ENCODE measurements around the gene TMEM131L. TPM values are rescaled to one million over a fixed set of nuclear protein-coding genes. Genes with fewer than 3 reads are reported as not detected.

The TMEM131L gene
- total RNA-seq, 1 experiment from 2014 or later = 14.6 TPM

GRCh38 chr4:153520801-153521329 lies 54.7 kb downstream of the TMEM131L start:
- no peak overlapping the region for H3T11ph ChIP-seq (ENCODE audit: low read length)
- H3K9me3 Mint-ChIP-seq = no peaks in the 10 kb centered on the region
- no peak overlapping the region for H2BK5ac ChIP-seq (ENCODE audit: insufficient read length, low read length)
- no peak overlapping the region for H3K18ac ChIP-seq (ENCODE audit: insufficient read length, low read depth, low read length)
- H2BK15ac ChIP-seq (ENCODE audit: low read depth, low read length) = no peak overlapping the region
- no peak overlapping the region for H3K4me2 ChIP-seq (ENCODE audit: insufficient read depth, insufficient read length, low read length)
- no peak overlapping the region for H2BK20ac ChIP-seq (ENCODE audit: low read depth, low read length, poor library complexity, severe bottlenecking)
- peak overlapping the region; percentile 1 to 48 (median 20); a peak in 1 of 7 replicates for H3K27ac Mint-ChIP-seq
- no peak overlapping the region for H2AK5ac ChIP-seq (ENCODE audit: insufficient read length, low read length)
- H3K79me1 ChIP-seq (ENCODE audit: insufficient read depth, low read depth, low read length, poor library complexity, severe bottlenecking) = no peaks in the 10 kb centered on the region
- H3K9ac ChIP-seq (ENCODE audit: extremely low read depth, insufficient read length, low read length) = no peak overlapping the region
- H3K23me2 ChIP-seq (ENCODE audit: insufficient read length, low read depth, low read length, poor library complexity, severe bottlenecking) = no peaks in the 10 kb centered on the region
- peaks cover 33 to 42% of the 10 kb centered on the region in 2 experiments for H3K4me1 Mint-ChIP-seq
- H2BK120ac ChIP-seq (ENCODE audit: low read depth, low read length, poor library complexity, severe bottlenecking) = no peak overlapping the region
- no peaks in the 10 kb centered on the region for H3K27me3 Mint-ChIP-seq (ENCODE audit: low read depth)
- no peak overlapping the region for H3K27ac ChIP-seq (ENCODE audit: insufficient read length, low read depth, low read length)
- H3K4me1 ChIP-seq (ENCODE audit: insufficient read depth, low read length) = peaks cover 3% of the 10 kb centered on the region; the same call in 1 of the 2 replicates
- no peak overlapping the region for H3K14ac ChIP-seq (ENCODE audit: insufficient read depth, low read length)
- no peaks in the 10 kb centered on the region for H3K9me3 ChIP-seq (ENCODE audit: control insufficient read depth, low read depth, low read length)
- no peak overlapping the region for H3K4ac ChIP-seq (ENCODE audit: low read depth, low read length)
- H3K36me3 Mint-ChIP-seq (ENCODE audit: insufficient read depth in 1 of 3, low read depth in 3 of 3) = no peaks in the 10 kb centered on the region; a peak in 1 of 7 replicates
- TF ChIP-seq CTCF (conservative IDR thresholded peaks at IDR 0.05) = no peak
- no peak overlapping the region for H3K56ac ChIP-seq (ENCODE audit: insufficient read length, low read depth, low read length)
- H3K27me3 ChIP-seq (ENCODE audit: insufficient read depth, low read length) = no peaks in the 10 kb centered on the region
- H2BK12ac ChIP-seq (ENCODE audit: insufficient read length, low read depth, low read length) = no peak overlapping the region
- H4K8ac ChIP-seq (replicated peaks; ENCODE audit: insufficient read length, low read depth, low read length) = no peak overlapping the region
- H3K23ac ChIP-seq (ENCODE audit: insufficient read length, low read depth, low read length) = no peak overlapping the region
- H3K79me2 ChIP-seq (ENCODE audit: insufficient read depth, low read length) = peaks cover 3% of the 10 kb centered on the region; the same call in 1 of the 2 replicates
- H4K91ac ChIP-seq (ENCODE audit: insufficient read length, low read depth, low read length) = no peak overlapping the region
- no peak overlapping the region for H2AFZ ChIP-seq (ENCODE audit: low read length)
- H4K5ac ChIP-seq (ENCODE audit: insufficient read length, low read depth, low read length) = no peak overlapping the region
- no peak for DNase-seq
- H3K4me3 Mint-ChIP-seq = no peak overlapping the region
- 100% methylated on average over 1 of the region's 8 CpGs for WGBS (ENCODE audit: extremely low coverage, insufficient read length, low lambda C conversion rate)
- H4K20me1 ChIP-seq (ENCODE audit: control insufficient read depth, insufficient read depth, insufficient read length) = no peaks in the 10 kb centered on the region

Measured in H9 (cell line).